A549 (cell line): ENCODE data around the gene MYLK2.

Experiments
- CTCF ChIP-seq: fragments of >200 bp; sonication (Bioruptor Twin); formaldehyde crosslinking; IDR thresholded peaks from 3 replicates; pipeline ENCODE4 v1.5.1; 2016
- EP300 ChIP-seq, 2 experiments: fragments of >200 bp; sonication (Bioruptor Twin); formaldehyde crosslinking; IDR thresholded peaks; 2 replicates in 1 of 2; 3 replicates in 1 of 2; pipeline ENCODE4 v1.6.1; 2016 to 2017
- HEYL ChIP-seq: fragments of 250-450 bp; sonication (Bioruptor Pico); IDR thresholded peaks from 2 replicates; pipeline ENCODE4 v1.8.0; 2021; ENCODE audit warnings: mild to moderate bottlenecking, moderate library complexity
- JUN ChIP-seq, 2 experiments: fragments of >200 bp; sonication (Bioruptor Twin); formaldehyde crosslinking; IDR thresholded peaks; 2 replicates in 1 of 2; 3 replicates in 1 of 2; pipeline ENCODE4 v1.6.1; 2016 to 2017
- MAFK ChIP-seq: fragments of 450-650 bp; IDR thresholded peaks from 2 replicates; pipeline ENCODE4 v1.6.1; 2014; ENCODE audit not compliant: partially characterized antibody
- MAZ ChIP-seq: fragments of 150-350 bp; IDR thresholded peaks from 2 replicates; pipeline ENCODE4 v1.6.1; 2014; ENCODE audit warnings: antibody characterized with exemption, low read depth, low read length, borderline replicate concordance
- PBX3 ChIP-seq: IDR thresholded peaks from 2 replicates; pipeline ENCODE4 v1.6.1; 2012
- PHF8 ChIP-seq: fragments of 200-600 bp; sonication (generic); IDR thresholded peaks from 2 replicates; pipeline ENCODE4 v1.6.1; 2016; ENCODE audit warnings: low read depth, mild to moderate bottlenecking, antibody characterized with exemption, moderate library complexity, borderline replicate concordance
- POLR2A ChIP-seq: IDR thresholded peaks from 2 replicates; pipeline ENCODE4 v1.6.1; 2012; ENCODE audit warnings: mild to moderate bottlenecking, low read length
- RAD21 ChIP-seq, 2 experiments: fragments of >200 bp in 1 of 2; sonication (Bioruptor Twin) in 1 of 2; formaldehyde crosslinking in 1 of 2; IDR thresholded peaks in 1 of 2; conservative IDR thresholded peaks in 1 of 2; 2 replicates in 1 of 2; 3 replicates in 1 of 2; pipeline ENCODE4 v1.6.1; 2012 to 2018; ENCODE audit warnings: inconsistent platforms in 1 of 2
- SMC3 ChIP-seq: fragments of >200 bp; sonication (Bioruptor Twin); formaldehyde crosslinking; IDR thresholded peaks from 3 replicates; pipeline ENCODE4 v1.6.1; 2018; ENCODE audit warnings: inconsistent platforms
- TFCP2L1 ChIP-seq: fragments of 250-450 bp; sonication (Bioruptor Pico); IDR thresholded peaks from 2 replicates; pipeline ENCODE4 v1.5.0; 2021; ENCODE audit warnings: mild to moderate bottlenecking

GRCh38 chr20:31830406-31830981 lies 11.3 kb downstream of the MYLK2 start:
- TF ChIP-seq POLR2A (no peak), HEYL (CRISPR knock-in tag) (no peak), JUN (IDR thresholded peaks at IDR 0.05) (no peak), TFCP2L1 (no peak), CTCF (no peak), MAZ (no peak), PBX3 (no peak), MAFK (no peak), PHF8 (no peak), SMC3 (no peak), RAD21 (conservative IDR thresholded peaks at IDR 0.05 in 1 of 2, IDR thresholded peaks at IDR 0.05 in 1 of 2) (no peak), EP300 (IDR thresholded peaks at IDR 0.05) (no peak)
